GM12875 (cell line): Measurements from ENCODE around the gene RSL1D1.
A peak's percentile ranks its signal among the peaks of the same experiment; 100 is the strongest.

Source experiments
- H3K4me3 ChIP-seq: one replicate; pipeline ENCODE4 v1.5.1; 2011; ENCODE audit warnings: low read depth, low read length, control low read depth
- CTCF ChIP-seq: IDR thresholded peaks from 2 replicates; pipeline ENCODE4 v1.5.1; 2011; ENCODE audit warnings: low read depth, mild to moderate bottlenecking, control low read depth, inconsistent platforms, low read length, moderate library complexity, borderline replicate concordance; ENCODE audit not compliant: insufficient read depth

RSL1D1 gene

DNA sequence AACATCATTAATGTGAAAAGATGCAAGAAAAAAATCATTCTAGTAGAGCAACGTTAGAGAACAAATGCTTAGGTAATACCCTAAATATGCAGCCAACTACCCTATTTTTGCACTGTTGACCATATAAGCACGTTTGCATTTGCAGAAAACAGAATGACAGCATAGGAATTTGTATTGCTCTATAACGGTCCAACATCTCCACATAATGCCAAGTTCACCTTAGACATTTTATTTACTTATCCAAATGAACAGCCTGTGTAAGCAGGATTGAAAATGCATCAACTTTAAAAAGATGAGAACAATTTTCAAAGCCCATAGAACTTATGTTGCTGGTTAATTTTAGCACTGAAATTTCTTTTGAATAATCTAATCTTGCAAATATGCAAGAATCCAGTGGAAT is 19.1 kb upstream of the RSL1D1 start:
- TF ChIP-seq CTCF = no peak
- H3K4me3 ChIP-seq = no peak overlapping the region

GRCh38 chr16:11869353-11870228 is 18.2 kb upstream of the RSL1D1 start:
- no peak for TF ChIP-seq CTCF
- H3K4me3 ChIP-seq = no peak overlapping the region

- TF ChIP-seq CTCF = no peak
- H3K4me3 ChIP-seq = no peak overlapping the region
Observed at GRCh38 chr16:11868412-11868980, 17.2 kb upstream of the RSL1D1 start.

DNA sequence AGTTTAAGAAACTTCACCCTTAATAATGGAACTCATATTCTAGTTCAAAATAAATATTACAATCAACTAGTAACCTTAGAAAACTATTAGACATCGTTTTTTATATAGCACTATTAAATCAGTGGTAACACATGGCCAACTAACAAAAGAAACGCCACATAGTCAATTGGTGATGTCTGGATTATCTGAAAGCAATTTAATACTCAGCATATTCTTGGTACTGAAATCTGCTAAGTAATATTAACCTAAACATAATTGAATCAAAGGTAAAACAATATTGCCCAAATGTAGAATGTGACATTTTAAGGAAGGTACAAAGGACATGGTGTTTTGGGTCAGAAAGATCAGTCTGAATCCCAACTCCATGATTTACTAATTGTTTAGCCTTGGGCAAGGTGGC is 11.1 kb upstream of the RSL1D1 start:
- H3K4me3 ChIP-seq = no peak overlapping the region
- no peak for TF ChIP-seq CTCF

- H3K4me3 ChIP-seq = no peak overlapping the region
- no peak for TF ChIP-seq CTCF
Observed at GRCh38 chr16:11857161-11857560, 5.8 kb upstream of the RSL1D1 start.

DNA sequence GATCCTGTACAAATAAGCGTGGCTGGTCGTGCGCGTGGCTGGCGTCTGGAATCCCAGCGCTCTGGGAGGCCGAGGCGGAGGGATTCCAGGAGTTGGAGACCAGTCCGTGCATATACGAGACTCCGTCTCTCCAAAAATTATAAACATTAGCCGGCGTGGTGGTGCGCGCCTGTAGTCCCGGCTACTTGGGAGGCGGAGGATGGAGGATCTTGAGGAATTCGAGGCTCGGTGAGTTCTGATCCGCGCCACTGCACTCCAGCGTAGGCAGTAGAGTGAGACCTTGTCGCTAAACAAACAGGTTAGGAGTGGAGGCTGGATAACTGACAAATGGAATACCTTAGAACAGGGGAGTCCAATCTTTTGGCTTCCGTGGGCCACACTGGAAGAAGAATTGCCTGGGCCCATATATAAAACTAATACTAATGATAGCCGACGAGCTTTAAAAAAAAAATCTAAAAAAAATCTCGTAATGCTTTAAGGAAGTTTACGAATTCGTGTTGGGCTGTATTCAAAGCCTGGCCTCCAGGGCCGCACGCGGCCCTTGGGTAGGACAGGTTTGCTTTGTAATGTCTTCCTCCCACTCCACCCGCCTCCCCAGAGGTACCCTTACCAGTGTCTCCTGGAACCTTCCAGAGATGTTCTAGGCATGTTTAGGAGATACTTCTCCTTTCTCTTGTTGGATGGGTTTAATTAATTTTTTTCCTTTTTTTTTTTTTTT is 909 bp upstream of the RSL1D1 start:
- no peak for TF ChIP-seq CTCF
- H3K4me3 ChIP-seq = peak overlapping the region; percentile 84
